Activated CD4-positive, alpha-beta T cell treated with anti-CD3 and anti-CD28 coated beads, Interleukin-10, Interleukin-2, amounts not matched to agents 100 ng/mL and 50 ng/mL, durations not matched to agents 16 hours and 8 hours (primary cell): ENCODE data around the gene C1QTNF1.
A peak's percentile ranks its signal among the peaks of the same experiment; 100 is the strongest.

Source experiments
- DNase-seq: peaks from one replicate; pipeline ENCODE4 v3.0.0-alpha.2; 2020

Gene C1QTNF1

GRCh38 chr17:78993241-78993956, 30.6 kb upstream of the C1QTNF1 start:
- peak; percentile 52 for DNase-seq

GRCh38 chr17:78993981-78994671, 29.8 kb upstream of the C1QTNF1 start:
- no peak for DNase-seq

- DNase-seq: no peak
These were observed 28.8 kb upstream of the C1QTNF1 start for GRCh38 chr17:78995022-78995760.

DNA sequence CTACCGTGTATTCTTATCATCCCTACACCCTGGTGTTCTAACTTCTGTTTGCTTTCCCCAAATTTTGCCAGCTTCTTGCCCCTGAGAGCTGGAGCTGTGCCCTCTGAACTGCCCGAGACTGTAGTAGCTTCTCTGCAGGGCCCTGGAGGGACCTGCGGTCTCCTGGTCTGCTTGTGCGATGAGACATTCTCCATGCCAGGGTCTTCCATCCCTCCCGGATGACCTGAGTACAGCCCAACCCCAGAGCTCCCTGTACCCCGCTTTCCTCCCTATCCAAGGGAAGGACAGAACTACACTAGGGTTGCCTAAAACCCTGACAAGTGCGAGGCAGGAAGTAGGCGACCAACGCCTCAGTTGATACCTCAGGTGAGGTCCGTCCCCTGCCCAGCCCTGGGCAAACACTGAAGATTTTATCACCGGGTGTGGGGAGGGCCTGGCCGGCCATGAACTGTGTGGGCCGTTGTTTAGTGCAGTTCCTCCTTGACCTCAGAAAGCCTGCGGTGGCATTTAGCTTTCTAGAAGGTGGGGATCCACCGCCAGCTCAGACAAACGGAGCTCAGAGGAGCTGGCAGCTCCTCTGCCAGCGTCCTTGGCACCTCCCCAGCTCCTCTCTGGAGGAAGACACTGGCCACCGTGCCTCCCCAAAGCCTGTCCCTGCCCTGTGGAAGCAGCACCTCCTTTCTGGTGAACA, 28.1 kb upstream of the C1QTNF1 start:
- DNase-seq: no peak

DNA sequence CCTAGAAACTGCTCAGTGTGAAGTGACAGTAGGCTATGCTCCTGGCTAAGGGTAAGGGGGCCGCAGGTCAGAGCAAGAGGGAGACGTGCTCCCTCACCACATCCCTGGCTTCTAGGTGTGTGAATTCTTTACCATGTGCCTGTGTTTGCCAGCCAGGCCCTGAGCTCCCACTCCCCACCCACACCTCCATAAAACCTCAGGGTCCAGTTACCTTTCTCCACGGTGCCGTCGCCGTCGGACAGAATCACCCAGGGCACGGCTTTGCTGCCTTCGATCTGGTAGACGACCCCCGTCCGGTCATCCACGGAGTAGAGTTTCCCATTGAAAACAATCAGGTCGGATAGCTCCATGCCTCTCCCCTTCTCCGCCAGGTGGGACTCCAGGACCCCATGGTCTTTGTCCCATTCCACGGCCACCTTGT, 27.2 kb upstream of the C1QTNF1 start:
- no peak for DNase-seq

- DNase-seq: no peak
These were observed 26.7 kb upstream of the C1QTNF1 start for GRCh38 chr17:78997231-78997741.

DNA sequence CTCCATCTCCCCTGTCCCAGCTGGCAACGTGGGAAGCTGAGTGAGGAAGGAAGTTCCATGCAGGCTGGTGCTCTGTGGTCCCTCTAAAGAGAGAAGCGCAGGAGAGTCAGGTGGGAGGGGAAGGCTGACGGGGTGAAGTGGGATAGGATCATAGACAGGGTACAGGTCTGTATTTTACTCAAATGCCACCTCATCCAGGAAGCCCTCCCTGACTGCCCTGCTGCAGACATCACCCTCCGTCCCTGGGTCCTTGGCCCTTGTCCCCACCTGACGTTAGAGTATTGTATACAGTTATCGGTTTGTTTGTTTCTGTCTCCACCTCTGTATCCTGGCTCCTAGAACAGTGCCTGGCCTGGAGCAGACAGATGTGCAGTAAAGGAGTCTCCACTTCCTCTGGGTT, 26.1 kb upstream of the C1QTNF1 start:
- DNase-seq: no peak

- DNase-seq: no peak
These were observed 25.5 kb upstream of the C1QTNF1 start for GRCh38 chr17:78998311-78999055.

DNA sequence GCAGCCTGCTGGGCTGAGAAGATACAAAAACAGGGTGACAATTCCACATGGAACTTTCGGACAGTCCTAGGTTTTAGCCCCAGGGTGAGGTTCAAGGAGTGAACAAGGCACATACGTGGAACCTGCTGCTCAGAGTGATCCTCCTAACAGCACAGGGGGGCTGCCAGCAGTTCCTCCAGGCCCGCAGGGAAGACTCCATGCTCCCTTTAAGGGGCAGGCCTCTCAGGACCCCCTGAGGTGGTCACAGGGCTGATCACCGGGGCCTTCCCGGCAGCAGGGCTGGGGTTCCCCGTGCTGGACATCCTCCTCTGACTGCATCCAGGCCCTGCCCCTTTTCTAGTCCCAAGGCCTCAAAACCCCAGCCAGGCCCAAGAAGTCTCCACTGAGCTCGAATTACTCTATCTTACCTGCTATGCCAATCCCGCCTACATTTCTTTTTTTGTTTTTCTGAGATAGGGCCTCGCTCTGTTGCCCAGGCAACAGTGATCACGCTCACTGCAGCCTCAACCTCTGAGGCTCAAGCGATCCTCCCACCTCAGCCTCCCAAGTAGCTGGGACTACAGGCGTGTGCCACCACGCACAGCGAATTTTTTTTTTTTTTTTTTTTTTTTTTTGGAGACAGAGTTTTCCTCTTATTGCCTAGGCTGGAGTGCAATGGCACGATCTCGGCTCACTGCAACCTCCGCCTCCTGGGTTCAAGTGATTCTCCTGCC, 24.8 kb upstream of the C1QTNF1 start:
- no peak for DNase-seq

- no peak for DNase-seq
These were observed 24.0 kb upstream of the C1QTNF1 start for GRCh38 chr17:78999947-79000395.

- DNase-seq: no peak
These were observed 23.4 kb upstream of the C1QTNF1 start for GRCh38 chr17:79000396-79001189.

GRCh38 chr17:79001190-79002020, 22.6 kb upstream of the C1QTNF1 start:
- DNase-seq: no peak

GRCh38 chr17:79002291-79002690, 21.7 kb upstream of the C1QTNF1 start:
- DNase-seq: no peak

DNA sequence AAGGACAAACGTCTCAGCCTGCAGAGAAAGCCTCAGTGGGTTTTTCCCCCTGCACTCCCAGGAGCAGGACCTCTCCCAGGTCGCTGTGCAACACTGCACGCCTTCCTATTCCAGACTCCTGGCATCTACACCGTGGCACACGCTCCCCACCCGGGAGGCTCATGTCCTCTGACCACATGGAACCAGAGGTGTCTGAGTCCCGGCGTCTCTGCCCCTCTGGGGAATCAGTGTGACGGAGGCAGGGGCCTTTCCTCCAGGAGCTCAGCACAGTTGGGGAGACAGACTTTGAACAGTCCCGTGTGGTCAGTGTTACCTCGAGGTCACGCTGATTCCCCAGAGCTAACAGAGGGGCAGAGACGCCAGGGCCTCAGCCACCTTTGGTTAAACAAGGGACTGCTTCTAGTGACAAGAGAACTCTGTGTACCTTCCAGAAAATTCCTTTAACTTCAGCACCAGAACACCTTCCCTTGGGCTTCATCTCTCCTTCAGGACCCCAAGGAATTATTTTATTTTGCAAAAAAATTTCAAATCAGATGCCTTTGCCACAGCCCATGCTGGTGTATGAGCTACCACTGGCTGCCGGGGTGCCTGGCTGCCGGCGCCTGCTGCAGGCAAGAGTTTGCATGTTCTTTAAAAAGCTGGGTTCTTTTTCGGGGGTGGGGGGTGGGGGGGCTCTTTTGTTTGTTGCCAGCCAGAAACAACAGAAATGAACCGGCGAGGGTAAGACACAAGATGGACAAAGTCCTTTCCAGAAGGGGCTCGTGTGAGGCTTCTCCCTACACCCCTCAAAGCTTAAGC, 21.0 kb upstream of the C1QTNF1 start:
- DNase-seq: no peak

DNA sequence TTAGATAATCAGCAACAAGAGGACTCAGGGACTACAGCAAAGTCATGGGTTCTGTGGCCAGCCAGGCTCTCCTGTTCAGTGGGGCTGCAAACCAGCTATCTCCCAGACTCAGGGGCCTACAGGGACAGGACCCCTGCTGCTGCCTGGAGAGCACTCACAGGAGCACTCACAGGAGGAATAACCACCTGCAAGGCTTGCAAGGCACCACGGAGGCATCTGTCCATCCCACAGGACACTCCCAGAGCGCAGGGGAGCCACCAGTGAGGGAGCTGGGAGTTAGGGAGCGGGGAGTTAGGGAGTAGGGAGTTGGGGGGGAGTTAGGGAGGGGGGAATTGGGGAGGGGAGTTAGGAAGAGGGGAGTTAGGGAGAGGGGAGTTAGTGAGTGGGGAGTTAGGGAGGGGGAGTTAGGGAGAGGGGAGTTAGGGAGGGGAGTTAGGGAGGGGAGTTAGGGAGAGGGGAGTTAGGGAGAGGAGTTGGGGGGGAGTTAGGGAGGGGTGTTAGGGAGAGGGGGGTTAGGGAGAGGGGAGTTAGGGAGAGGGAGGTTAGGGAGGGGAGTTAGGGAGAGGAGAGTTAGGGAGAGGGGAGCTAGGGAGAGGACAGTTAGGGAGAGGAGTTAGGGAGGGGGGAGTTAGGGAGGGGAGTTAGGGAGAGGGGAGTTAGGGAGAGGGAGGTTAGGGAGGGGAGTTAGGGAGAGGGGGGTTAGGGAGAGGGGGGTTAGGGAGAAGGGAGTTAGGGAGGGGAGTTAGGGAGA, 20.1 kb upstream of the C1QTNF1 start:
- DNase-seq: no peak

GRCh38 chr17:79005063-79005861, 18.7 kb upstream of the C1QTNF1 start:
- DNase-seq: no peak

DNA sequence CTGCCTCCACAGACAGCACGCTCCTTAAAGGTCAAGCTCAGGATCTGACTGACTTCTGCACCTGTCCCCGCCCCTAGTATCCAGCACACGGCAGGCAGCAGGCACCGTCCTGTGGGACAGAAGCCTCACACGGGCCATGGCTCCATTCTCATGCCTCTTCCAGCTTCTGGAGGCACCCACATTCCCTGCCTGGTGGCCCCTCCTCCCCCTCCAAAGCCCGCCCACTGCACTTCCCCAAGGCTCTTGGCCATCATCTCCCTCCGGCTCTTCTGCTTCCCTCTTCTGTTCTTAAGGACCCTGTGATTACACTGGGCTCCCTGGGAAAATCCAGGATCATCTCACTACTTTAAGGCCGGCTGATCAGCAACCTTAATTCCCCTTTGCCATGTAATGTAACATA, 17.9 kb upstream of the C1QTNF1 start:
- no peak for DNase-seq
